ENCODE results near the gene IFT43. TPM values are rescaled to one million over a fixed set of nuclear protein-coding genes. Genes with fewer than 3 reads are reported as not detected.

Gene IFT43
- total and polyA plus RNA-seq, 2 donors (not counting 3 experiments of a cell fraction or from before 2014, with no cell fraction given) = 22.3 to 39.0 TPM

DNA sequence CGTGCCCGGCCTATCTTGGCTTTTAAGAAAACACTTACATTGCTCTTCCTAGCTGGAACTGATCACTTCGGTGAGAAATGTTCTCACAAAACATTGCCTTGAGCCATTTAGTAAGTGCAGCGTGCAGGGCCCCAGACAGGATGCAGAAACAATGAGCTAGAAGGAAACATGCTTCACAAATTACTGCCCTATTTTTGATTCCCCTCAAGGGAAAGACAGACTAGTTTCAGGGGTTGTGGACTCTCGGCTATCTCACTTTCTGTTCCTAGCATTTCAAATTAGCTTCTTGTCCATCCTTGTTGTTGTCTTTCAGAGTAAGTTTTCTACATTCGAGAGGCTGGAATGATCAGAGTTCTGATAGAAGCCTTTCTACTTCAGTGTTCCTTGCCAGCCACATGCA, 25.3 kb upstream of the IFT43 start:
- BruUV-seq (replicated peaks) = no TSS peak
- Histone ChIP-seq H3K4me1 (ENCODE audit: control insufficient read depth, extremely low read depth, insufficient read depth, low read length) (no peaks in the 10 kb centered on the region), H3K36me3 (ENCODE audit: control insufficient read depth in 2 of 2, extremely low read depth in 1 of 2, insufficient read depth in 2 of 2, low read length in 2 of 2) (peaks cover 0 to 2% of the 10 kb centered on the region in 2 experiments), H3K9me1 (replicated peaks; ENCODE audit: control insufficient read depth, extremely low read depth, insufficient read depth, low read length) (no peaks in the 10 kb centered on the region), H2AFZ (ENCODE audit: low read depth, low read length) (no peak overlapping the region), H3K27me3 (ENCODE audit: control insufficient read depth in 2 of 2, insufficient read depth in 2 of 2, low read length in 2 of 2) (no peaks in the 10 kb centered on the region), H3K79me2 (ENCODE audit: control insufficient read depth, insufficient read depth, low read length) (no peaks in the 10 kb centered on the region), H4K20me1 (replicated peaks; ENCODE audit: control insufficient read depth, extremely low read depth, insufficient read depth, low read length) (no peaks in the 10 kb centered on the region), H3K4me2 (ENCODE audit: insufficient read depth, low read length) (no peak overlapping the region), H3K9ac (replicated peaks; ENCODE audit: extremely low read depth, insufficient read depth, low read length) (no peak overlapping the region), H3K9me3 (replicated peaks; ENCODE audit: control insufficient read depth, insufficient read depth, low read length) (no peaks in the 10 kb centered on the region), H3K27ac (ENCODE audit: insufficient read depth, low read depth, low read length) (no peak overlapping the region), H3K4me3 (replicated peaks in 1 of 3; ENCODE audit: insufficient read depth in 1 of 3, low read depth in 1 of 3, low read length in 3 of 3) (no peak overlapping the region)
- dilution Hi-C loops (cut with MboI; ENCODE audit: extremely low pct_ligation_motif_present, low sequenced_read_pairs) (no loop called here), intact Hi-C loops (cut with micrococcal nuclease) (no loop called here)
- TF ChIP-seq POLR2AphosphoS5 (IDR thresholded peaks at IDR 0.05; ENCODE audit: insufficient read depth, low read depth, low read length) (no peak), FOS (IDR thresholded peaks at IDR 0.05; ENCODE audit: borderline replicate concordance, insufficient read depth, low read length) (no peak), MYC (IDR thresholded peaks at IDR 0.05; ENCODE audit: low read depth, low read length) (no peak), GATA2 (IDR thresholded peaks at IDR 0.05; ENCODE audit: insufficient read depth, insufficient read length, low read depth, low read length) (no peak), POLR2A (IDR thresholded peaks at IDR 0.05; ENCODE audit: low read depth, low read length) (no peak)
- CTCF ChIA-PET = interaction anchor here (0.7 to 2.0 kb wide), 5 partner anchors 9 to 54 kb away, joined by 3 to 6 read pairs (median 3); no protein-coding TSS in a partner anchor
- POLR2A ChIA-PET = no interaction called here
- DNase-seq (ENCODE audit: low read depth, low spot score) (no peak), FAIRE-seq (peak; percentile 4)

DNA sequence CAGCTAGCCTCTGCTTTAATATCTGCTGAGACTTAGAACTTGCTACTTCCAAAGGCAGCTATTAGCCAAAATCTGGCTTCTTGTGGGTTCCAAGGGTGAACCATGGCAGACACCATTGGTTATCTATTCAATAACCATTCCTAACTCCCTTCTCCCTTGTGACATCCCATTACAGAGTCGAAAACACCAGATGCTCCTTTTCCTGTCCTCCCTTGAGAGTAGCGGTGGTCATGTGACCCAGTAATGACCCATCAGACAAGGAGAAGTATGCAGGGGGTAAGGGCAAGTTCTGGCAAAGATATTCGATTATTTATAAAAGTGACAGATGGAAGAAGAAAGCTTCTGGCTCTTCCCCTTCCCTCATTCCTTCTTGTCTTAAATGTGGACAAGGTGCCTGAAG, 23.9 kb upstream of the IFT43 start:
- ChIA-PET CTCF (interaction anchor here (1.8 to 2.0 kb wide), 2 partner anchors 12 to 56 kb away, joined by 4 to 6 read pairs; no protein-coding TSS in a partner anchor), POLR2A (no interaction called here)
- no peak overlapping the region for H3K4me2 ChIP-seq (ENCODE audit: insufficient read depth, low read length)
- FAIRE-seq = no peak
- H3K9me1 ChIP-seq (replicated peaks; ENCODE audit: control insufficient read depth, extremely low read depth, insufficient read depth, low read length) = no peaks in the 10 kb centered on the region
- H3K79me2 ChIP-seq (ENCODE audit: control insufficient read depth, insufficient read depth, low read length) = no peaks in the 10 kb centered on the region
- DNase-seq (ENCODE audit: low read depth, low spot score) = no peak
- no TSS peak for BruUV-seq (replicated peaks)
- dilution Hi-C loops (cut with MboI; ENCODE audit: extremely low pct_ligation_motif_present, low sequenced_read_pairs) (no loop called here), intact Hi-C loops (cut with micrococcal nuclease) (no loop called here)
- no peak overlapping the region for H2AFZ ChIP-seq (ENCODE audit: low read depth, low read length)
- H3K9me3 ChIP-seq (replicated peaks; ENCODE audit: control insufficient read depth, insufficient read depth, low read length) = no peaks in the 10 kb centered on the region
- no peaks in the 10 kb centered on the region for H3K27me3 ChIP-seq (ENCODE audit: control insufficient read depth in 2 of 2, insufficient read depth in 2 of 2, low read length in 2 of 2)
- TF ChIP-seq EZH2 (IDR thresholded peaks at IDR 0.05; ENCODE audit: borderline replicate concordance, low read depth, low read length, severe bottlenecking) (no peak), POLR2AphosphoS5 (IDR thresholded peaks at IDR 0.05; ENCODE audit: insufficient read depth, low read depth, low read length) (no peak), JUN (IDR thresholded peaks at IDR 0.05; ENCODE audit: borderline replicate concordance, insufficient read depth, insufficient read length, low read depth) (no peak), GATA2 (IDR thresholded peaks at IDR 0.05; ENCODE audit: insufficient read depth, insufficient read length, low read depth, low read length) (no peak)
- no peaks in the 10 kb centered on the region for H3K36me3 ChIP-seq (ENCODE audit: control insufficient read depth in 2 of 2, extremely low read depth in 1 of 2, insufficient read depth in 2 of 2, low read length in 2 of 2)
- no peak overlapping the region for H3K4me3 ChIP-seq (replicated peaks in 1 of 3; ENCODE audit: insufficient read depth in 1 of 3, low read depth in 1 of 3, low read length in 3 of 3)
- H4K20me1 ChIP-seq (replicated peaks; ENCODE audit: control insufficient read depth, extremely low read depth, insufficient read depth, low read length) = no peaks in the 10 kb centered on the region
- H3K4me1 ChIP-seq (ENCODE audit: control insufficient read depth, extremely low read depth, insufficient read depth, low read length) = no peaks in the 10 kb centered on the region
- no peak overlapping the region for H3K27ac ChIP-seq (ENCODE audit: insufficient read depth, low read depth, low read length)
- no peak overlapping the region for H3K9ac ChIP-seq (replicated peaks; ENCODE audit: extremely low read depth, insufficient read depth, low read length)
